NCI-H2107 treated with DMSO at 0.1 percent for 48 hours (cell line): ENCODE results near the gene TTLL5.

Source experiments
- DNase-seq: peaks from one replicate; lab custom pipeline; 2025; ENCODE audit not compliant: unreplicated experiment; lab: John Stamatoyannopoulos, UW

TTLL5 gene, protein sequence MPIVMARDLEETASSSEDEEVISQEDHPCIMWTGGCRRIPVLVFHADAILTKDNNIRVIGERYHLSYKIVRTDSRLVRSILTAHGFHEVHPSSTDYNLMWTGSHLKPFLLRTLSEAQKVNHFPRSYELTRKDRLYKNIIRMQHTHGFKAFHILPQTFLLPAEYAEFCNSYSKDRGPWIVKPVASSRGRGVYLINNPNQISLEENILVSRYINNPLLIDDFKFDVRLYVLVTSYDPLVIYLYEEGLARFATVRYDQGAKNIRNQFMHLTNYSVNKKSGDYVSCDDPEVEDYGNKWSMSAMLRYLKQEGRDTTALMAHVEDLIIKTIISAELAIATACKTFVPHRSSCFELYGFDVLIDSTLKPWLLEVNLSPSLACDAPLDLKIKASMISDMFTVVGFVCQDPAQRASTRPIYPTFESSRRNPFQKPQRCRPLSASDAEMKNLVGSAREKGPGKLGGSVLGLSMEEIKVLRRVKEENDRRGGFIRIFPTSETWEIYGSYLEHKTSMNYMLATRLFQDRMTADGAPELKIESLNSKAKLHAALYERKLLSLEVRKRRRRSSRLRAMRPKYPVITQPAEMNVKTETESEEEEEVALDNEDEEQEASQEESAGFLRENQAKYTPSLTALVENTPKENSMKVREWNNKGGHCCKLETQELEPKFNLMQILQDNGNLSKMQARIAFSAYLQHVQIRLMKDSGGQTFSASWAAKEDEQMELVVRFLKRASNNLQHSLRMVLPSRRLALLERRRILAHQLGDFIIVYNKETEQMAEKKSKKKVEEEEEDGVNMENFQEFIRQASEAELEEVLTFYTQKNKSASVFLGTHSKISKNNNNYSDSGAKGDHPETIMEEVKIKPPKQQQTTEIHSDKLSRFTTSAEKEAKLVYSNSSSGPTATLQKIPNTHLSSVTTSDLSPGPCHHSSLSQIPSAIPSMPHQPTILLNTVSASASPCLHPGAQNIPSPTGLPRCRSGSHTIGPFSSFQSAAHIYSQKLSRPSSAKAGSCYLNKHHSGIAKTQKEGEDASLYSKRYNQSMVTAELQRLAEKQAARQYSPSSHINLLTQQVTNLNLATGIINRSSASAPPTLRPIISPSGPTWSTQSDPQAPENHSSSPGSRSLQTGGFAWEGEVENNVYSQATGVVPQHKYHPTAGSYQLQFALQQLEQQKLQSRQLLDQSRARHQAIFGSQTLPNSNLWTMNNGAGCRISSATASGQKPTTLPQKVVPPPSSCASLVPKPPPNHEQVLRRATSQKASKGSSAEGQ (N-terminal part only)

DNA sequence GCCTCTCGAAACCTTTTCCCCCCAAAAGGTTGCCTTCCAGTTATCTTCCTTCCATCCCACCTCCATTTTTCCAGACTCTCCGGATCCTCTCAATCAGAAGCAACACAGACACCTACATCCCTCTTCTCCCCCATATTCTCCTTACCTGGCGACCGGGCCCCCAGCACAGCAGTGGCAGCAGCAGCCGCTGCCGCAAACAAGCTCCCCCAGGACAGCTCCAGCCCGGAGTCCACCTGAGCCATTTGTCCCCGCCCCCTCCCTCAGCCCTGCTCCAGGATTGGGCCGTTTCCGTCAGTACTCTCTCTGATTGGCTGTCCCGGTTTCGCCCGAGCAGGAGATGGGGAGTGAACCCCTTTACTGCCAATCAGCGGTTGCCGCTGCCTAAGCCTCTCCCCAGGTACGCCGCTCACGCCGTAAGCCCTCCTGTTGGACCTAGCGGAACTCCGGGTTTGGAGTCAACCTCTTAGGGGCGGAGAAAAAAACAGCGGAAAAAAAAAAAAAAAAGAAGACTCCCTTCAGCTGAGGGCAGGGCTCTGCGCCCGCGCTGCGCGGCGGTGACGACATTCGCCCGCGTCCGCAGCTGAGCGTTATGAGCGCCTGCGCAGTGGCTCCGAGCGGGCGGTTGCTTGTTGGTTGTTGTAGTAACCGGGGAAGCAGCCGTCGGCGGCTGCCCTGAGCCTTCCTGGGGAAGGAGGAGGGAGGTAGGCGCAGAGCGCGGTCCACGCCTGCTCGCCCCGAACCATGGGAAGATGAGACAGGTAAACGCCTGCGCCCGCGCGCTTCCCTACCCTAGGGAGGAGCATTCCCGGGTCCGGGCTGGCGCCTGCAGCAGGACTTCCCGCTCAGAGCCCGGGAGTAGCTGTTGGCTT lies at the start of gene TTLL5, which contains the start of gene ERG28:
TTLL5 (plus strand) TSS at position 617 of the 869 bp plus-strand sequence. CDS start 1,904 bp downstream, outside the sequence.
ERG28 (minus strand) TSS at position 247 of the 869 bp plus-strand sequence. CDS start 3,374 bp downstream, outside the sequence.
- DNase-seq, result peak; percentile 99

DNA sequence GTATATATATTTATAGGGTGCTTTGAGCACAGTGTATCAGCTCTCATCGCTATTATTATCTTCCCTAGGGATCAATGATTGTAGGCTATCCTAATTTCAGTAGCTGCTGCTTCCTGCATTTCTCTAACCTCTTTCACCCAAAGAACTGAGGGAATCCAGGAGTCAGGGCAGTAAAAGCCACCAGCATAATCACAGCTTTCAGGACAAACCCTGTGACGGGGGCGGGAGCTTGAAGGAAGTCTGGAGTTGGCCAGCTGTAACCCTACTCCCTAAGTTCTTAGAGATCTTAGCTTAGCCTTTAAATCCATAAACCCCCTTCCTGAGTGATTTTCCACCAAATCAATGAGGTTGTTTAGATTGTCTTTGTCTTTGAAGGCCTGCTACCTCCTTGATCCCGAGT lies 48.9 kb upstream of the TTLL5 start:
- DNase-seq, result no peak

DNA sequence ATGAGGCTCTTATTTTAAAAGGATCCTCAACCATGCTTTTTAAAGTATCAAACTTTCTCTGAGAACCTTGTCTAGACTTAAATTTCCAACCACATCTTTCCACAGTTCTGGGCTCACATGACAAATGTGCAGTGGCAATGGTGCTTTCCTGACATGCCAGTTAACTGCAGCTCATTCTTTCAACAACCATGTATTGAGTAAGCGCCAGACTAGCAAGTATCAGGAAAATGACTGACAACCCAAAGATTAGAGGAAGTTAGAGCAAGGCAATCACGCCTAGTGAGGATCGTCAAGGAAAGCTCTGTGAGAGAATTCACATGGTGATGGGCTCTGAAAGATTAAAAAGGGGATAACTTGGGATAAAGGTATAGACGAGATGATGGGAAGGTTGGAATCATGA lies 46.9 kb upstream of the TTLL5 start:
- DNase-seq, result no peak

DNA sequence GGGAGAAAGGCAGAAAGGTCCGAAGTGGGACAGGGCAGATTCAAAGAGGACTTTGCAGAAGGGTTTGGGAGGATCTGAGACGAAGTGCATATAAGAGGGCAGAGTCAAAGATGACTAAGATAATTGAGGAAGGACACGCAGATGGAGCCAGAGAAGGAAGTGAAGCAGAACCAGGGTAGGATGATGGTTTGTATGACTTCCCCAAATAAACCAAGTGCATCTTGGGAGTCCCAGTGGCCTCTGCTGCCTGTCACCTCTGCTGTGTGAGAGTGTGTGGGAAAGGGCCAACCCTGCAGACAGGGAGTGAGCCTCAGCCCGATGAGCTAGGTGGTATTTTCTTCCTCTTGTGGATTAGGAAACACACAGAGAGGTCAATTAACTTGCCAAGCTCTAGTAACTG lies 45.8 kb upstream of the TTLL5 start:
- DNase-seq, result no peak

DNA sequence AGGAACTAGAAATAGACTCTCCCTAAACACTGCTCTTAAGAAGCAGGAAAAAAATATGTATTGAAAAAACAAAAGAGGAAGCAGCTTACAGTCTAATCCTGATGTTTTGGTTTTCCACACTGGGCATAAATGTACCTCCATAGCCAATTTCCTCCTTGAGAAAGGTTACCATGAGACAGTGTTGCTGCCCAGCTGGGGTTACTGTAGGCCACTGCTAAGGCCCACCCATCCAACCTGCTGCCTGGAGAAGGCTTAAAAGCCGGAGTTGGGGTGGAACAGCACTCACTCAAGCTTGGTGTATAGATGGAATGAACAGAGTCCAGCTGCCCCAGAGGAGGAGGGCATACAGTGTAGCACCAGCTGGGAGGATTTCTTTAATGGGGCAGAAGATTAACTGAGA lies 41.5 kb upstream of the TTLL5 start:
- no peak for DNase-seq

DNA sequence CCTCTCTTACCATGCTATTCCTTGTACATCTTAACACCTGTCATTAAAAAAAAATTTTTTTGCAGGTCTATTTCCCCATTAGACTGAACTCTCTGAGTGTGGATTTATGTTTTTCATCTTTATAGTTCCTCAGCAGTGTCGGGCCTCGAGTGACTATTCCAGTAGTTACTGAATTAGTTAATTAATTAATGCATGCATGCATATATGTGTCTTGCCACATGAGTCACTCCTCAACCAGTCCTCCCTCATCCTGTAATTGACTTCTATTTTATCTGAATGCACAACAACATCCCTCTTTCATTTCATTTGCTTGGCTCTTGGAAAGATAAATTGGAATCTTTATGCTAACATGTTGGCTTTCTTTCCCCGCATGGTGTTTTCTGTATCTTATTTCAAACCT lies 36.0 kb upstream of the TTLL5 start:
- DNase-seq, result no peak

DNA sequence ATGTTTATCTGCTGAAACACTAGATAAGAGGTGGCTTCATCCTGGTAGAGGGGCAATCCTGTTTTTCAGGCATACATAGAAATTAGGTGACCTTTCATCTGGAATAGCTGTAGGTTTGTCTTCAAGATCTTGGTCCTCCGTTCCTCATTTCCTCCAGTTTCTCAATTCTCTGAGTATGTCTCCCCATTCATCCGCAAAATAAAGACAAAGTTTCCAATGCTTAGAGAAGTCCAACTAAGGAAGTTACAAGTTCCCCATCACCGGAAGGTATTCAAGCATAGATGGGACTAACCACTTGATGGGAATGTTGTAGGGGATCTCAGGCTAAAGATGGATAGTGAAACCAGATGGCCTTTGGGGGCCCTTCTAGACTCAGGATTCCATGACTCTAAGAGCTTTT lies 34.6 kb upstream of the TTLL5 start:
- no peak for DNase-seq

DNA sequence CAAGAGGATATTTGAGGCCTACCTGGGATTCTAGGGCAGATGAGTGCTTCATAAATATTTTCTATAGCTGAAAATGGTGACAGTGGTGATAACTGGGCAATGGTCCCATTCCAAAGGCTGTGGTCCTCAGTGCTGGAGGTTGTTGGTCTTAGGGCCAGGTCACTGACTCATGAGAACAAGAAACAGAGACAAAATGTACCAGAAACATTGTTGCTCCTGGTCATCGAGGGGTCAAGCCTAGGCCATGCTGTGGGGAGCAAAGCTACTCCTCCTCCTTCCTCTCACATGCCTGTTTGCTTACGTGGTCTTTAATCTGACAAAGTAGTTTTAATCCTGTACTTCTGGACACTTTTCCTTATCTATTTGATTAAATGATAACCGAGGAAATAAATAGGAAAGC lies 34.2 kb upstream of the TTLL5 start:
- no peak for DNase-seq

DNA sequence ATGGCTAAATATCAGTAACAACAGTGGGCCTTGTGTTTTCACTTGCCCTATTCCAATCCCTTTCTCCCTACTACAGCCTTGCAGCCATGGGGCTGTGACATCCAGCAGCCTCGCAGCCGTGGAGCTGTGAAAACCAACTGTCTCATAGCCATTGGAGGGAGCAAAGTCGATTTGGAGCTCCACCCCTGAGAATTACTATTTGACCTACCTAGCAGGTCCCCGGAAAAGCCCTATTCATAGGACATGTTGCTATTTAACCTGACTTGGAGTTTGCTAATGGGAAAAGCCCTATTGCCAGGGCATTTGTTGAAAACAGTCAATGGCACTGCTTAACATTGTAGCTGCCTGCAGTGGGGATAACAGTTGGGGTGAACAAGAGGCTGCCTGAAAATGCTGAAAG lies 33.6 kb upstream of the TTLL5 start:
- no peak for DNase-seq

DNA sequence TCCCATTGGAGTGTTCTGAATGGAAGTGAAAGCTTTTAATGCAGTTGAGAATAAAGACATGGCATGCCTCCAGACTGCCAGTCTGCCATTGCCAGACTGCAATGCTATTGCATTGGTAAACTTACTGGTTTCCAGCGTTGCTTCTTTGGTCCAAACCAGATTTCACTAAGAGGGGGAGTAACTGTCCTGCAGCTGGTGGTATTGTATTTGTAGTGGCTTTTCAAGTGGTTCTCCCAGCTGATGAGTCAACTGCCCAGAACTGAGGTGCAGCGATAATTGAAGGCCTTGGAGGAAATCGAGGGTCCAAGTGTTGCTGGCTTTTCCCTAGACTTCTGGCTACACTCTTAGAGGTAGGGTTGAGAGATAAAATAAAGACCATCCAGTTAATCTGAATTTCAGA lies 32.2 kb upstream of the TTLL5 start:
- peak; percentile 35 for DNase-seq

DNA sequence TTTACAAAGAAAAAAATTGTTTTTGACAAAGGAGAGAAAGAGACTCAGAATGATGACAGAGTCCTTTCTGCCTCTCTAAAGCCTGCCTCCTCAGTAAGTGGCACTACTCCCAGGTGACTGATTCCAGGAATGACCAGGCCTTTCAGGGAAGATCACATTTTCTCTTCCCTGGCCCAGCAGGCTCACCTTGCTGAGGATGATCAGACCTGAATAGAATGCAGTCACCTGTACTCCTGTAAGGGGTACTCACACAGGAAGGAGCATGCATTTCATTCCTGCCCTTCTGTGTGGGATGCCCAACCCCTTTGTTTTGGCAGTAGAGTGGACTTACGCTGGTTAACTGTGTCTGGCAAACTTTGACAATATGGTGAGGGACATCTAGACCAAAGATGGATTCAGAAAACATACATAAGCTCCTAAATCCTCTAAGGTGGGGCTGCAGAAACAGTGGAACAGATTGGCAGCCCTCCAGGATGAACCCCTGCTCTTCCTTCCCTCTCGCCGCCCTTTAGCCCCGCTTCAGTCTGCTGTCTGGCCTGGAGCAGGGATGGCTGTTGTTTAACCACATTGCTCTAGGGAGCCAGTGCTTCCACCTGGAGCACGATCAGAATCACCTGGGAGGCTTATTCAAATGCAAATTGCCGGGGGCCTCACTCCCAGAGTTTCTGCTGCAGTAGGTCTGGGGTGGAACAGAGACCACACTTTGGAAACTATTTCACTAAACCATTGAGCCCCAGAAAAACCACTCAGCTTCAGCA lies 30.2 kb upstream of the TTLL5 start:
- peak; percentile 77 for DNase-seq

DNA sequence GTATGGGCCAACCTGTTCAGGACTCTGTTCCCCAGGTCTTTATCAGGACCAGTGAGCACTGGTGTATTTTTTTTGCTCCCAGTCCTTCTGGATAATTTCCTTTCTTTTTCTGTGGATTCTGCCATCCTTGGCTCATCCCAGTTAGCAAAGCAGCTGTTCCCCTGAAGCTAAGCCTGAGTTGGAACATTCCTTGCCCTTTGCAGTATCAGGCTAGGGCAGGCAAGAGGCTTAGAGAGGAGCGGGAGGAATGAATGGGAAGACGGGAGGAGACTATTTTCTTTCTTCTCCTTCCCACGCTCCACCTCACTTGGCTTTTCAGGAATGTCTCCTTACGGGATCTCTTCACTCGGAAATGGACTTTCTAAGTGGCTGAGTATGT lies 29.6 kb upstream of the TTLL5 start:
- peak; percentile 50 for DNase-seq

DNA sequence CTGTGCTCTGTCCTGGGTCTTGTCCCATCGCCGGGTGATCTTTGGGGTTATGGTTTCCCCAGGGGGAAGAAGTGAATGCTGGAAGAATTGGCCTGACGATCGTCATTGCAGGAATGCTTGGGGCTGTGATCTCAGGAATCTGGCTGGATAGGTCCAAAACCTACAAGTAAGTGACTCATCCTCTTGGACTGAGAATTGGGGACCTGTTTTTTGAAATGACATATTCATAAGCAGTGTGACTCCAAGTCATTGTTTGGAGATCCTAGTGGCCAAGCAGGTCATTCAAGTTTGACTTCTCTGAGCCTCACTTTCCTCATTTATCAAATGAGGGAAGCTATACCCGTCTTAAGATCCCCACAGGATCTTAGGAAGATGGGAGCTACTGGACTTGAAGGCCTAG lies 26.2 kb upstream of the TTLL5 start:
- no peak for DNase-seq

DNA sequence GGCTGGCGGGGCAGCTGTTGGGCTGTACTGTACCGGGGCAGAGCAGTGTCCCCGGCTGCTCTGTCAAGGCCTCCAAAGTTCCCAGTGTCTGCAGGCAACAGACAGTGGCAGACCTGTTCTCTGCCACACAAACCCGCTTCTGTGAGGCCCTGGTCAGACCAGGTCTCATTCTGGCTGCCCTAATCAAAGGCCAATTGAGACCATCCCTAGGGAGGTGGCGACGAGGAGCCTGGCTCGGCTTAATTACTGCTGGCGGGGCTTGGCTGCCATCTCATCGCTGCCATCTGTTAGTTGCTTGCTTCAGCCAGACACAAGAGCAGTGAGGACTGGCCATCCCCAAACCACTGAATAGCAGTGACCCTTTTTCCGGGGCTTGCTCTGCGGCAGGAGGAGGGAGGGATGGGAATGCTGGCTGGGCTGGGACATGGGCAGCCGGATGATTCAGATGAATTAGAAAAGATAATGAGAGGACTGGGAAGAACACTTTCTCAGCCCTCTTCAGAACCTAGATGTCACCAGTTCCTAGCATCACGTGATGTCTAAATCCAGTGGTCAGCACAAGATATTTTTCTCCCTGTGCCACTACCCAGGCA lies 24.9 kb upstream of the TTLL5 start:
- DNase-seq, result no peak

DNA sequence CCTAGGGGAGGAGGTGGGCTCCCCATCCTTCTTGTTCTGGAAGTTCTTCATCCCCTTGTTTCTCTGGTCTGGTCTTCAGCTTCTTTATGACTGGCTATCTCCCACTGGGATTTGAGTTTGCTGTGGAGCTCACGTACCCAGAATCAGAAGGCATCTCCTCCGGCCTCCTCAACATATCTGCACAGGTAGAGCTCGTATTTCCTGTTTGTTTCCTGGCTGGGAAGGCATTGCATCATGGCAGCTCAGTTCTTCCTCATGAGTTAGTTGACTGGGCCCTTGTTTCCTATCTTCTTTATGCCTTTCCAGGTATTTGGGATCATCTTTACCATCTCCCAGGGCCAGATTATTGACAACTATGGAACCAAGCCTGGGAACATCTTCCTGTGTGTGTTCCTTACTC lies 20.2 kb upstream of the TTLL5 start:
- no peak for DNase-seq

DNA sequence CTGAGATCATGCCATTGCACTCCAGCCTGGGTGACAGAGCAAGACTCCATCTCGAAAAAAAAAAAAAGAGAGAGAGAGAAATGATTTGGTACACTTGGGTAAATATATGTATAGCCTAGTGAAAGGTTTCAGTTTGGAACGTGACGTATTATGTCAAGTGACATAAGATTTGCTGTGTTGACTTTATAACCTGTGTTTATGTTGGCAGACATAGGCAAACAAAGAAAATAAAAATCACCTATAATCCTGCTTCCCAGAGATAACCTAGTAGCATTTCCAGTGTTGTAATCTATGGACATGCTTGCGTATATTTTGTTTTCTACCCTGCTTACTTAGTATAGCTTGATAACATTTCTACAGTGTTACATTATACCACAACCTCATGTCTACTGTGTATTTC lies 17.1 kb upstream of the TTLL5 start:
- no peak for DNase-seq

DNA sequence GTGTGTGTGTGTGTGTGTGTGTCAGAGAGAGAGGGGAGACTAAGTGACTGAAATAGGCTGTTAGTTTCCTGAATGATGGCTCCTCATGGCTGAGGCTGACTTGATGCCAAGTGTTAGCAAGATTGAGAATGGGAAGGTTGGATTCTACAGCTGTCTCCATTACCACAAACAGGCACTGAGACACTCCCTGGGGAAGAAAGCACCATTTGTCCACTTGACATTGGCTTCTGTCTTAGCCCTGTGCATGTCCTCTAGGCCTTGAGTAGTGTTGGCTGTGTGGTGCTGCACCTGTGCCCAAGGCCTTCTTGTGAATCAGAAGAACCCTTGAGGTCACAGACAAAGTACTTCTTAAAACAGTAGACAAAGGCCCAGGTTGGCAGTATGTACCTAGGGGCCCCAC lies 16.0 kb upstream of the TTLL5 start:
- DNase-seq, result peak; percentile 11

DNA sequence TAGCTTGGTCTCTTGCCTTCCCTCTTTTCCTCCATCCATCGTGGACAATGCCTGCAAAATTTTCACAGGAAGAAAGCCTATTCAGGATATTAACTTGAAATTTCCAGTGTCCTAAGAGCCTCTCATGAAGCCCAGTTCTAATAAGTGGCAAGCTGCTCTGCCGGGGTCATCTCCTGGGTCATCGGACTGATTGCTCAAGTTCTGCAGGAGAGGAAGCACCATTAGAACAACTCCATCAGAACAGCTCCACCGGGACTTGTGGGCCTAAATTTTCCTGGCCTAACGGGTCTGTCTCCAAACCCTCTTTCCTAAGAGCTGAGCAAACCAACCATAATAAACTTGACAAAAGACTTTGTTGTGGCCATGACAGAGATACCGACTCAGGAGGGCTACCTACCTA lies 14.3 kb upstream of the TTLL5 start:
- no peak for DNase-seq

DNA sequence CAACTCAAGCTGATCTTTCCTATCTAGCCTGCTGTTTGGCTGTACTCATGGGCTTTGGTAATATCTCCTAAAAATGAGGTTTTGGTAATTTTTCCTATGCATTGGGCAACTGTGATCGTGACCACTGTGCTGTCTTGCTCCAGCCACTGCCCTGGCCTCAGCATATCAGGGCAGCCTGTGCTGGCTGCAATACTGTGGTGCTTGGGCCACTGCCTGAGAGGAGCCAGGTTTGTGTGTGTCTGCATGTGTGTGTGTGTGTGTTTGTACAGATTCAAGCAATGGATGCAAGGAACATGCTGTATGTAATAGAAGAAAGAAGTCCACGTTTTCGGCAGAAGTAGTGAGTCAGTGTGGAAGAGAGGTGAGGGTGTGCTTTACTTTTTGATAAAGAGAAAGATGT lies 13.4 kb upstream of the TTLL5 start:
- DNase-seq, result no peak
